GM21515 (cell line): ENCODE measurements around the gene LSM7.
"Not testable (repeated sequence)": the region's sequence is repeated elsewhere in the genome, so short reads cannot be mapped to it uniquely, and the experiment has no call there.

Experiments
- ATAC-seq: cut with Tn5 transposase; IDR thresholded peaks from one replicate; pipeline ENCODE4 v1.9.1; 2021; ENCODE audit not compliant: unreplicated experiment

The LSM7 gene

GRCh38 chr19:2281265-2282061 lies 46.9 kb downstream of the LSM7 start:
- ATAC-seq, result not testable (repeated sequence)

DNA sequence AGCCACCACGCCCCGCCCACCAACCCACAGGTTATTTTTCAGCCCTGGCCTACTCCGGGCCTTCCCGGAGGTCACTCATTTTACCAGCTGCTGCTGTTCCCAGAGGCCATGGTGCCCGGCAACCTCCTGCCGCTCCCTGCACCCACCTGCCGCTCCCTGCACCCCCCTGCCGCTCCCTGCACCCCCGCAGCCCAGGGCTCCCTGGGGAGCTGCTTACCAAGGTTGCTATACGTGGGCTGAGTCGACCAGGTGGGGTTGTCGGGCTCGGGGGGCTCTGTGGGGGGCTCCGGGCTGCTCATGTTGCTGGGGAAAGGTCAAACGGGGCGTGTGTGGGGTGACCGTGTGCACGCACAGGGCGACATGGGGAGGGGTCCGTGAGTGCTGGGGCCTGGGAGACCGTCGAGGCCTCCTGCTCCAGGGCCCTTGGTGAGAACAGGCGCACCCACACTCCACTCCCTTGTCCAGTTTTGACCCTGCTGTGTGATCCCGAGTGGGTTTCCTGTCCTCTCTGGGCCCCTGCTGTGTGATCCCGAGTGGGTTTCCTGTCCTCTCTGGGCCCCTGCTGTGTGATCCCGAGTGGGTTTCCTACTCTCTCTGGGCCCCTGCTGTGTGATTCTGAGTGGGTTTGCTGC lies 47.6 kb downstream of the LSM7 start:
- ATAC-seq, result no peak

DNA sequence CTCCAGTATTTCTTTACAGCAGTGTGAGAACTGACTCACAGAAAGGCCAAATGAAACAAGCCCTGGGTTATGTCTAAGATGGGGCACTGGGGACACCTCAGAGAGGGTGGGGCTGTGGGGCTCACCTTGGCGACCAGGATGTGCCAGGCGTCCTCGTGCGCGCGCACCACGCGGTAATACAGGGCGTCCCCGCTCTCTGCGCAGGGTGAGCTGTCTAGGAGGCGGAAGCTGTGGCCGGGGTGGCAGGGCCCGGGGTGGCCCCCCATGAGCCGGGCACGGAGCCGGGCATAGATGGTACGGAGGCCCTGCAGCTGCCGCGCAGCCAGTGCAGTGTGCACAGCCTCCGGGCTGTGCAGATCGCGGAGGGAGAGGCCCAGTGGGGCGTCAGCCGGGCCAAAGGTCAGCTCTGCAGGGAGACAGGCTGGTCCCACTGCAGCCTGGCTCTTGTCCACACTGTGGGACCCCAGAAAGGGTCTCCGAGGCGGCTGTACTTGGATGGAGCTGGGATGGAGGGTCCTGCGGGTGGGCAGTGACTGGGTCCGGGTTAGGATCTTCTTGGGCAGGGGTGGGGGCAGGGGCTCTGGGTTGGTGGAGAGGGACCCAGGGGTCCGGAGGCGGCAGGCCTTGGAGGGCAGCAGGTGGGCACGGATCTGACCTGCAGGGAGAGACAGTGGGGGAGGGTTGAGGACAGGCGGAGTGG lies 49.8 kb downstream of the LSM7 start:
- no peak for ATAC-seq

DNA sequence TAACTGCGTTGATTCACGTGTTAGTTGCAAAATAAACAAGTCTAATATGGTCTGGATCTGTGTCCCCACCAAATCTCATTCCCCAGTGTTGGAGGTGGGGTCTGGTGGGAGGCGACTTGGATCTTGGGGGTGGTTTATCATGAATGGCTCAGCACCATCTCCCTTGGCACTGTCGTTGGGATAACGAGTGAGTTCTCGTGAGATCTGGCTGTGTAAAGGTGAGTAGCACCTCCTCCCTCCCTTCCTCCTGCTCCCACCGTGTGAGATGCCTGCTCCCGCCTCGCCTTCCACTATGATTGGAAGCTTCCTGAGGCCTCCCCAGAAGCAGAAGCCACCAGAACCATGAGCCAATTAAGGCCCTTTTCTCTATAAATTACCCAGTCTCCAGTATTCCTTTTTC lies 51.2 kb downstream of the LSM7 start:
- ATAC-seq, result no peak

DNA sequence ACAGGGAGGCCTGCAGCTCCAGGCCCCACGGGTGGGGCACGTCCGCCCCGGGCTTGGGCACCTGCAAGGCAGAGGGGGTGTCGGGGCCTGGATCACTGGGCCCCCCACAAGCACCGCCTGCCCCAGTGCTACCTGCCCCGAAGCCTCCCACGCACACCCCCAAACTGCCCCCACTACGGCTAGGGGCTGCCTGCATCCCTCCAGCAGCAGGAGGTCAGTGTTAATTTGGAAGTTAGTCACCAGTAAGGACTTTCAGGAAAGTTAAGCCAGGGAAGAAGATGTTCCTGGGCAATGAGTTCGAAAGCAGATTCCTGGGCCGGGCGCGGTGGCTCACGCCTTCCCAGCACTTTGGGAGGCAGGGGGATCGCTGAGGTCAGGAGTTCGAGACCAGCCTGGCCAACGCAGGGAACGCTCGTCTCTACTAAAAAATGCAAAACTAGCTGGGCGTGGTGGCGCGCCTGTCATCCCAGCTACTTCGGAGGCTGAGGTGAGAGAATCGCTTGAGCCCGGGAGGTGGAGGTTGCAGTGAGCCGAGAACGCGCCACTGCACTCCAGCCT lies 51.9 kb downstream of the LSM7 start:
- ATAC-seq, result no peak

- no peak for ATAC-seq
Observed at GRCh38 chr19:2275588-2276428, 52.6 kb downstream of the LSM7 start.

DNA sequence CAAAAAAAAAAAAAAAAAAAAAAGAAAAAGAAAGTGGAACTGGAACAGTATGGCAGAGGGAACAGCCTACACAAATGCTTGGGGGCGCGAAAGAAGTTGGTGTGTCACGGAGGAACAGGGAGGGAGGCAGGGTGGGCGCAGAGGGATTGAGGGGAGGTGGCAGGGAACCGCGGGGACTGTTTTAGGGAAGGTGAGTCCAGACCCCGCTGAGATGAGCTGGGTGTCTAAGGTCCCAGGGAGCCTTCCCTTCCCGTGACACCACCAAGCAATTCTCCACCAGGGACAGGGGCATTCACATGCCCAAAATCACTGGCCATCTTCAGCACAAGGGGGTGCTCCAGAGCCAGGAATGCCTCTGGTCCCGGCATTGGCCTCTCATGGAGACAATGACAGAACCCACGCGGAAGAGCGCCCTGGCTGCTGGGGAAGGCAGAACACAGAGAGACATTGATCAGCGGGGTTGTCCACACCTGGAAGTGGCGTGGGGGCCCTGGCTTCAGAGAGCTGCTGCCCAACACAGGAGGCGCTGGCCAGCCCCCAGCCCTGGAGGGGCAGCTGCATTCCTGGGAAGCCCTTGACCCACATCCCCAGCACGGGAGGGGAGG lies 53.4 kb downstream of the LSM7 start:
- ATAC-seq, result no peak

DNA sequence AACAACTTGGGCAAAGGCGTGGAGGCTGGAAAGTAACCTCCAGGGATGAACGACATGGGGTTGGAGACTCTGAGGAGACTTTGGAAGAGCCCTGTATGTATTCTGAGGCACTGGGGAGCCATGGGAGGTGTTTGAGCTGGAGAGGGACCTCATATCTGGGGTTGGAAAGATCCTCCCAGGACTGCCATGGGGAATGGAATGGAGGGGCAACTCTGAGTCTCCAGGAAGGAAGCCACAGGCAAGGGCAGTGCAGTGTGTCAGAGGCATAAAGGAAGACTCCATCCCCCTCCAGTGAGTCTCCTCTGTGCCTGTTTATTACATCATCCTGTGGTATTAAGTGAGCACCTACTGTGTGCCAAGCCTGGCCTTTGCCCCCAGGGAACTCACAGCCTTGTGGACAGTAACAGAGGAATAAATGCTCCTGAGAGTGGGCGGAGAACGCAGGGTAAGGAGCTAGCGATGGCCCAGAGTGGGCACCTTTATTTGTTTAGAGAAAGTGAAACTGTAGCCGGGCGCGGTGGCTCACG lies 54.1 kb downstream of the LSM7 start:
- ATAC-seq, result no peak

DNA sequence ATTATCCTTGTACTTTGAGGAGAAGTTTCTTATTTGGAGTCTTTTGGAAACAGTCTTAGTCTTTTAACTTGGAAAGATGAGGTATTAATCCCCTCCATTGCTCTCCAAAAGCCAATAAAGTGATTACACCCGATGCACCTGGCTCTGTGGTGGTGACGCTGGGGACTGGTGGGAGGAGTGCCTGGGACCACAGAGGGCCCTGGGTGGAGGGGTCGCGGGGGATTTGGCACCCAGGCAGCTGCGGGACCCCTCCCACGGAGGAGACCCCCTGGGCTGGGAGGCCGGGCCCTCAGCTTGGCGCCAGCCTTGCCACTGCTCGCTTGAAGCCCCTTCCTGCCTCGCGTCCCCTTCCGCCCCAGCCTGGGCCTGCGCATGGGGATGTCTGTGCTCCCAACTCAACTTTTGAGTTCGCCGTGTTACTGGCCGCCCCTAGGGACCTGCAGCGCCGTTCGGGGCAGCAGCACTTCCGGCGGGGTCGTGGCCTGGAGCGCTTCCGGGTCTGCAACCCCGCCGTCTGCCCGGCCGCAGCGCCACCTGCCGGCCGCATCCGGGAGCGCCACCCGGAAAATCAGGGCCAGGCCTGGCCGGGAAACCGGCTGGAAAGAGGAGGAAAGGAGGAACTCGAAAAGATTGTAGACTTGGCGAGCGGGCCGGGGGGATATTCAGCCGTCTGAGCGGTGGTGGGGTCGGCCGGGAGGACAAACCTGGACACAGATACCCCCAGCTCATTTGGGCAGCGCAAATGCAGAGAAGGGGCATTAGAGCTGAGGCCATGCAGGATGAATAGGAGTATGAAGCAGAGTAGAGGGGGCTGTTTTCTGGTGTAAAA lies 54.8 kb downstream of the LSM7 start:
- no peak for ATAC-seq
